IPS-18c (cell line): ENCODE measurements around the gene MAP7.
"Not testable (repeated sequence)": the region's sequence is repeated elsewhere in the genome, so short reads cannot be mapped to it uniquely, and the experiment has no call there.

Experiments
- H3K4me3 ChIP-seq: 2 replicates; pipeline ENCODE4 v1.7.0; 2013; ENCODE audit warnings: low read depth, mild to moderate bottlenecking, low read length, moderate library complexity; ENCODE audit not compliant: insufficient read depth
- H3K9me3 ChIP-seq: one replicate; pipeline ENCODE4 v1.6.1; 2013; ENCODE audit warnings: mild to moderate bottlenecking, low read length, moderate library complexity; ENCODE audit not compliant: control insufficient read depth, insufficient read depth

MAP7 gene

DNA sequence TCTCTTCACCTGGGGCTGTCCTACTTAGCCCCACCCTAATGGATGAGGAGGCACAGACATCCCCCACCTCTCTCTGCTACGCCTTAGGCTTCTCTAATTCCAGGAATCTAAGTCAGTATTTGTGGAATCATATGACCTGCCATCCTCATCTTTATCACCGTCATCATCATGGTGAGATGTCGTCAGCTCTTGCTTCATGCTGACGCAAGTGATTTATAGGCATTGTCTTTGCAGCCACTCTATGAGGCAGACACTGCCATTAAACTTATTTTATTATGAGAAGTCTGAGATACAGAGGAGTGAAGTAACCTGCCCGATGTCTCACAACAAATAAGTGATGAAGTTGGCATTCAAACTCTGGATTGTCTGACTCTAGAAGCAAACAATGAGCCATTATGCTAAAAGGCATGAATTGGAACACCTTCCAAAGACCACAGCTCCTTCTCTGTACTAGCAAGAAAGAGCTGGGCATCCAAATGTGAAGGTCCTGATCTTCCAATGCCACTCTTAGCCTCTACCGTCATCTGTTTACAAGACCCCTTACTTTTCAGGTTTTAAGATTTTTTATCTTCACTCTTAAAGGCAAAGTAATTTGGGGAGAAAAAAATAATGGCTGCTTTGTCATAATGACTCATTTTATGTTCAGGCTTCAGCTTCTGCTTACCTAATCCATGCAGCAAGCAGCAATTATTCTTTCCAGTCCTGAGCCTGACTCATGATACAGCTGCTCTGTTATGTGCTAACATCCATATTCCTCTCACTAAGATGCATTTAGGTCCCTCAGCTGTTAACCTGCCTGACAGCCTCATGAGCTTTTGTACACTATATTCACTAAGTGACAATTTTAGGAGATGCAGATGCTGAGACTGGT is 146.9 kb downstream of the MAP7 start:
- Histone ChIP-seq H3K9me3 (no peaks in the 10 kb centered on the region), H3K4me3 (no peak overlapping the region)

GRCh38 chr6:136401749-136402148 is 148.5 kb downstream of the MAP7 start:
- H3K9me3 ChIP-seq: no peaks in the 10 kb centered on the region
- no peak overlapping the region for H3K4me3 ChIP-seq

DNA sequence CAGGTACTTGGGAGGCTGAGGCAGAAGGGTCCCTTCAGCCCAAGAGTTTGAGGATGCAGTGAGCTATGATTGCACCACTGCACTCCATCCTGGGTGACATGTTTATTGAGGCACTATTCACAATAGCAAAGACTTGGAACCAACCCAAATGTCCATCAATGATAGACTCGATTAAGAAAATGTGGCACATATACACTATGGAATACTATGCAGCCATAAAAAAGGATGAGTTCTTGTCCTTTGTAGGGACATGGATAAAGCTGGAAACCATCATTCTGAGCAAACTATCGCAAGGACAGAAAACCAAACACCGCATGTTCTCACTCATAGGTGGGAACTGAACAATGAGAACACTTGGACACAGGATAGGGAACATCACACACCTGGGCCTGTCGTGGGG is 149.0 kb downstream of the MAP7 start:
- H3K9me3 ChIP-seq, H3K4me3 ChIP-seq: not testable (repeated sequence)

DNA sequence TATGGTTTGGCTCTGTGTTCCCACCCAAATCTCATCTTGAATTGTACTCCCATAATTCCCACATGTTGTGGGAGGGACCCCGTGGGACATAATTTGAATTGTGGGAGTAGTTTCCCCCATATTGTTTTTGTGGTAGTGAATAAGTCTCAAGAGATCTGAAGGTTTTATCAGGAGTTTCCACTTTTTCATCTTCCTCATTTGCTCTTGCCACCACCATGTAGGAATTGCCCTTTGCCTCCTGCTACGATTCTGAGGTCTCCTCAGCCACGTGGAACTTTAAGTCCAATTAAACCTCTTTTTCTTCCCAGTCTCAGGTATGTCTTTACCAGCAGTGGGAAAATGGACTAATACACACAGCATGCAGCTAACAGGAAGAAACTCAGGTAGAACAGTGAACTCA is 151.8 kb downstream of the MAP7 start:
- Histone ChIP-seq H3K4me3 (no peak overlapping the region), H3K9me3 (no peaks in the 10 kb centered on the region)

- H3K9me3 ChIP-seq: no peaks in the 10 kb centered on the region
- no peak overlapping the region for H3K4me3 ChIP-seq
These were observed 153.3 kb downstream of the MAP7 start for GRCh38 chr6:136396908-136397307.

GRCh38 chr6:136390959-136391358 is 159.3 kb downstream of the MAP7 start:
- H3K4me3 ChIP-seq, H3K9me3 ChIP-seq: not testable (repeated sequence)

DNA sequence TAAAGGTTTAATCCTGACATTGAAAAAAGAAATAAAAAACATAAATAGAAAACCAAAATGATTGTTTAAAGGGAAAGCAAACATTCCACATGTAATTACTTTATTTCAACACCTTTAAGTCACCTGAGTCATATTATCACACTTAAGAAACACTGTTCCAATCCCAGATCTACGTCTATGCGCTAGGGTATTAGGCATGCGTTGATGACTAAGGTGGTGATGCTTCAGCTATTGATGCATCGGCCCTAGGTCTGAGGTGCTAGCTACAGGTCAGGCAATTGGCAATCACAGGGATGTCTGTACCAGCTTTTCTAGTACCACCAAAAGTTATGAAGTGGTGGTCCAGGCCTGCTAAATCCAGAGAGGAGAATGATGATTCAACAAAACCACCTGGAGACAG is 162.9 kb downstream of the MAP7 start:
- Histone ChIP-seq H3K4me3 (no peak overlapping the region), H3K9me3 (no peaks in the 10 kb centered on the region)

DNA sequence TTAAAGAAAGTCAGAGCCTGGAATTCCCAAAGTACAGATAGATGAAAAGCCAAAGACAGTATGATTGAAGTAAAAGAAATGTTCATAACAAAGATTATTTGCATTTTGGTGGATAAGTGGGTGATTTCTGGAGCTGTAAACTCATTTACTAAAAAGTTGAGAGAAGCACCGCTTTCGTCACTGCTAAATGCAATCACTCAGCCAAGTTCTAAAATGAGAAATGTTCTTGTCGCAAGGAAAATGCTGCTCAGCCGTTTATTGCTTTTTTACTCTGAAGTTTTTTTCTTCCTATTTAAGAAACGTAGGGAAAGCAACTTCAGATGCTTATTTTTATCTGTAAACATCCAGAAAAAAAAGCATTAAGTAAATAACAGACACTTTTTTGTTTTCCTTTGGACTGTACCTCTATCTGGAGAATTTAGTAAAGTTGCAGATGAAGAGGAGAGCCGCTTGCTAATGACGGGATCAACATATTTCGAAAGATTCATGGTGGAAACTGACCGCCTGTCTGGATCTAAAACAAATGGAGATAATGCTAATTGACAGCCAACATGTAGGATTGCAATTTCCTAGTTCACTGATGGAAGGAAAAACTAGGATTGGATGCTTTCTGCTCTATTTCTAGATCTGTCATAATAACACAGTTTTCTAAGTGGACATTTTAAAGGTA is 166.8 kb downstream of the MAP7 start:
- H3K9me3 ChIP-seq: no peaks in the 10 kb centered on the region

GRCh38 chr6:136382676-136383252 is 167.5 kb downstream of the MAP7 start:
- Histone ChIP-seq H3K9me3 (no peaks in the 10 kb centered on the region), H3K4me3 (no peak overlapping the region)

More for the DNA sequence above, 166.8 kb downstream of the MAP7 start:
- no peak overlapping the region for H3K4me3 ChIP-seq

GRCh38 chr6:136378888-136379287 is 171.3 kb downstream of the MAP7 start:
- Histone ChIP-seq H3K4me3 (no peak overlapping the region), H3K9me3 (no peaks in the 10 kb centered on the region)

DNA sequence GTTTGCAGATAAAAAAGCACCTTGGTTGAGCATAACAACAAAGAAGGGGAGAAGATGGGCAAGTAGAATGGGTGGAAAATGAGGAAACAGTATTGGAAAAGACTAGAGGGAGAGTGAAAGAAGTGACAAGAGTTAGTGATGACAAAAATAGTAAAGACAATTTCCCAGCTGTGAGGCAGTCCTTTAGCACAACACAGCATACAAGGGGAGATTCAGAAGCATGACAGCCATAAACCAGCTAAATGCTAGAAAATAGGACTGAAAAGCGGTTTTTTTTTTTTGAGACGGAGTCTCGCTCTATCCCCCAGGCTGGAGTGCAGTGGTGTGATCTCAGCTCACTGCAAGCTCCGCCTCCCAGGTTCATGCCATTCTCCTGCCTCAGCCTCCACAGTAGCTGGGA is 174.4 kb downstream of the MAP7 start:
- H3K4me3 ChIP-seq, H3K9me3 ChIP-seq: not testable (repeated sequence)

DNA sequence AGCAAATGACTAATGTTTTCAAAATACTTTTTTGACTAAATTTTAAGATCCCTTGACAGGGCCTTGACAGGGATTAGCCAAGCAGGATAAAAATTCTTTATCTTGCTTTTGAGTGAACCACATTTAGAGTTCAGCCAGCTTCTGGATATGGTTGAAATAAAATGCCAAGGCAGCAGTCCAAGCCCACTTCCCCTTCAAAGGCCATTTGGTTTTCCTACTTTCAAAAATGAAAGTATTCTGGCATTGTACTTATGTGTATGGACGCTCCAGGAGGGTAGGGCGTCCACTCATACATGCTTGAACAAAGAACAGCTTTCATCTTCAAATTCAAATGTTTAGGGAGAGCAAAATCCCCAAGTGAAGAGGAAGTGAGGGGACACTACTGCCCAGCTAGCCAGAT is 178.3 kb downstream of the MAP7 start:
- Histone ChIP-seq H3K9me3 (no peaks in the 10 kb centered on the region), H3K4me3 (no peak overlapping the region)

DNA sequence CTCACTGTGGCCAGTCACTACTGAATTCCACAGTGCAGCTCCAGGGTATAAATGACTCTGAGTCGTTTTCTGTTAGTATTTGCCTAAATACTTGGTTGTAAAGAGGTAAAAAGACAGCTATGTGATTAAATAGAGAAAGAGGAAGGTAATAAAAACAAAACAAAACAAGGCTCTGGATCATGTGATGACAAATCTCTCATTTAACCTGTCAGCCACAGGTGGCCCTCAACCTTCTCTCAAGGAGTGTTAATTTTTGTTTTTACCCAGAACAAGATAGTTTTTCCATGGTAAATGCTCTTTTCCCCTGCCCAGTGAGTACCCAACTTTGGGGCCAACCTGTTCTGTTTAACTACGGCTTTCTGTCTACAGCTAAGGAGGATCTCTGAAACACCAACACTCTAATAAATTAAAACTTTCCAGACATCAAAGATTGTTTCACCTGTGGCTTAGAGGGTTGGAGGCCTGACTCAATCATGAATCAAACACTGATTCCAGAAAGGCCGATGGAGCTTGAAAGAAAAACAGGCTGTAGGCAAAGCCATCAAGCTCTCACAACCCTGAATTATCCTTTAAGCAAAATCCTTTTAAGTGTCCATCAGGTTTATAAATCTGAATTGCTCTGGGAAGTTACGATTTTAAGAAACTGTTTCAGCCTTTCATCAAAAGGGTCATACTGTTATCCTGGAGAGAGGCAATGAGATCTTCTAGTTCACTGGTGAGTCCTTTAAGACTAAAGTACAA is 179.1 kb downstream of the MAP7 start:
- Histone ChIP-seq H3K9me3 (no peaks in the 10 kb centered on the region), H3K4me3 (no peak overlapping the region)

DNA sequence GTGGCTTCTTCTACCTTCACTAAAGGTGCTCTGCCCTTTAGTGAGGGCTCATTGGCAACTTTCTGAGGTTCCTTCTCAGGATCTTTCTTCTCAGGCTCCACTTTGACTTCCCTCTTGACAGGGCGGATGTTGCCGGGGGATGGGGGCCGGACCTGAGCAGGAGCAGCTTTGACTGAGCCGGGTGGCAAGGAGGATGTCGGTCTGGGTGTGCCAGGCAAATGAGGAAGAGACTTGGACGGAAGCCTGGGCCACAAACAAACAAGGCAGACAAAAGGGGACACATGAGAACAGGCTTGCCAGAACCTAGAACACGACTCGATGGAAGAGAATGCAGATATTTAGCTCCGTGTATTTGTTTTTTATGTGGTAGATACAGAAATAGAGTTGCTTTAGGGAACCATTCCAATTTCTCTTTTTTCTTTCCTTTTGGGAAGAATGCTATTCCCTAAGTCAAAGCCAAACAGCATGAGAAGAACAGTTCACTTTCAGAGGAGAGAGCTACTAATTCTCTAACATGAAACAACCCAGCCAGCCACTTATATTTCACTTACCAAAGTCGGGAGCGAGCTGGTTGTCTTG is 184.4 kb downstream of the MAP7 start:
- H3K9me3 ChIP-seq: no peaks in the 10 kb centered on the region
- H3K4me3 ChIP-seq: no peak overlapping the region

DNA sequence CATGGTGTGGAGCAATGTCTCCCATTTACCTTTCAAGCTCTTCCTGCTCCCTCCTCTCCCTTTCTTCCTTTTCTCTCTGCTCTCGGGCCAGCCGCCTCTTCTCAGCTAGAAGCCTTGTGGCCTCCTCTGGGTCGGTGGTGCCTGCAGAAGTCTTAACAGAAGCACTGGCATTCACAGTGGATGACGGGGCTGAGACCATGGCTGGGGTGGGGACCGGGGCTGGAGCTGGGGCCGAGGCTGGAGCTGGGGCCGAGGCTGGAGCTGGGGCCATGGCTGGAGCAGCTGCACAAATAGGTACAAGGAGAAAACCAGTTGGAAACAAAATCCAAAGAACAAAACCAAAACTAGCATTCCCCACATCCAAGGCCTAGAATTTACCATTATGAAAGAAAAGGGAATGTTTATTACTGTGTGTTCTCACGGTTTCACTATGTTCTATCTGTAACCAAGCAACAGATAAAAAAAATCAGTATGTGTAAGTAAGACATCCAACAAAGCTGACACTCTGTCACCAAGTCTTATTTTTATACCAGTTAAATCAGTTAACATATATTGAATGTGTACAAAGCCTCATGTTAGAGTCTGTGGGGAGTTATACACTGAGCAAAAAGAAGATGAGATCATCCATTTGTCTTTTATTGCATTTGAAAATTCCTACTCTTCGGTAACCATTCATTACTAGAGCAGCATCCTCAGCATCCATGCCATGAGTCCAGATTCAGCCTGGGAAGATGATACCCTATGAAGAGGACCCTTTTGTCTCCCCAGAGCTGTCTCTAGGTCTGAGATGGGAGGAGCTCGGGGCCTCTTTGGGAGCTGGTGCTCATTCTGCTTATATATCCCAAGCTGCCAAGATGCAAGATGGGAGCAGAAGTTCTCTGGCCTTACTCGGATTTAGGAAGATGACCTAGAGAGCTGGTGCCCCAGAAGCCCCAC is 187.5 kb downstream of the MAP7 start:
- Histone ChIP-seq H3K9me3 (no peaks in the 10 kb centered on the region), H3K4me3 (no peak overlapping the region)

- H3K9me3 ChIP-seq: no peaks in the 10 kb centered on the region
- no peak overlapping the region for H3K4me3 ChIP-seq
These were observed 188.4 kb downstream of the MAP7 start for GRCh38 chr6:136361787-136362186.
